Astrocyte (in vitro differentiated cells and primary cell): ENCODE results near the gene ACY1.

Experiments
- EZH2 ChIP-seq: IDR thresholded peaks from 2 replicates; pipeline ENCODE4 v1.6.1; 2012; ENCODE audit warnings: mild to moderate bottlenecking, low read length, inconsistent platforms; ENCODE audit not compliant: insufficient read depth
- TF ChIP-seq, protein P1 (sequence below): IDR thresholded peaks from 2 replicates; pipeline ENCODE4 v1.5.1; 2011; ENCODE audit warnings: low read depth, mild to moderate bottlenecking, inconsistent platforms, low read length, moderate library complexity; ENCODE audit not compliant: insufficient read depth

- no peak for TF ChIP-seq EZH2
- TF ChIP-seq, protein P1, sequence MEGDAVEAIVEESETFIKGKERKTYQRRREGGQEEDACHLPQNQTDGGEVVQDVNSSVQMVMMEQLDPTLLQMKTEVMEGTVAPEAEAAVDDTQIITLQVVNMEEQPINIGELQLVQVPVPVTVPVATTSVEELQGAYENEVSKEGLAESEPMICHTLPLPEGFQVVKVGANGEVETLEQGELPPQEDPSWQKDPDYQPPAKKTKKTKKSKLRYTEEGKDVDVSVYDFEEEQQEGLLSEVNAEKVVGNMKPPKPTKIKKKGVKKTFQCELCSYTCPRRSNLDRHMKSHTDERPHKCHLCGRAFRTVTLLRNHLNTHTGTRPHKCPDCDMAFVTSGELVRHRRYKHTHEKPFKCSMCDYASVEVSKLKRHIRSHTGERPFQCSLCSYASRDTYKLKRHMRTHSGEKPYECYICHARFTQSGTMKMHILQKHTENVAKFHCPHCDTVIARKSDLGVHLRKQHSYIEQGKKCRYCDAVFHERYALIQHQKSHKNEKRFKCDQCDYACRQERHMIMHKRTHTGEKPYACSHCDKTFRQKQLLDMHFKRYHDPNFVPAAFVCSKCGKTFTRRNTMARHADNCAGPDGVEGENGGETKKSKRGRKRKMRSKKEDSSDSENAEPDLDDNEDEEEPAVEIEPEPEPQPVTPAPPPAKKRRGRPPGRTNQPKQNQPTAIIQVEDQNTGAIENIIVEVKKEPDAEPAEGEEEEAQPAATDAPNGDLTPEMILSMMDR: no peak
Observed at GRCh38 chr3:51941463-51941797, 41.9 kb upstream of the ACY1 start.
